GM23338 (cell line): ENCODE measurements around the gene PDE4D.

Experiments used
- CREB1 ChIP-seq: fragments of 250-450 bp; sonication (Bioruptor Pico); IDR thresholded peaks from 2 replicates; pipeline ENCODE4 v1.5.0; 2020; ENCODE audit warnings: low read depth, mild to moderate bottlenecking, moderate library complexity
- ETS1 ChIP-seq: IDR thresholded peaks from 2 replicates; pipeline ENCODE4 v1.6.1; 2016; ENCODE audit warnings: antibody characterized with exemption
- EZH2 ChIP-seq: fragments of 200-600 bp; sonication (generic); IDR thresholded peaks from one replicate; pipeline ENCODE4 v1.8.0; 2017; ENCODE audit warnings: antibody characterized with exemption, mild to moderate bottlenecking, low read depth; ENCODE audit not compliant: unreplicated experiment
- EZH2phosphoT487 ChIP-seq: fragments of 200-600 bp; sonication (generic); IDR thresholded peaks from one replicate; pipeline ENCODE4 v1.8.1; 2018; ENCODE audit warnings: antibody characterized with exemption; ENCODE audit not compliant: unreplicated experiment
- JUNB ChIP-seq: IDR thresholded peaks from one replicate; pipeline ENCODE4 v1.6.1; 2016; ENCODE audit warnings: antibody characterized with exemption; ENCODE audit not compliant: unreplicated experiment
- NANOG ChIP-seq: IDR thresholded peaks from 2 replicates; pipeline ENCODE4 v1.6.1; 2016; ENCODE audit warnings: antibody characterized with exemption, borderline replicate concordance
- POLR2AphosphoS5 ChIP-seq: IDR thresholded peaks from 2 replicates; pipeline ENCODE4 v1.6.1; 2016; ENCODE audit warnings: antibody characterized with exemption, low read depth
- REST ChIP-seq: IDR thresholded peaks from one replicate; pipeline ENCODE4 v1.6.1; 2018; ENCODE audit warnings: antibody characterized with exemption; ENCODE audit not compliant: unreplicated experiment
- STAT1 ChIP-seq: IDR thresholded peaks from one replicate; pipeline ENCODE4 v1.6.1; 2016; ENCODE audit warnings: antibody characterized with exemption; ENCODE audit not compliant: unreplicated experiment
- ZNF114 ChIP-seq: fragments of 250-450 bp; sonication (Bioruptor Pico); IDR thresholded peaks from 2 replicates; pipeline ENCODE4 v1.5.0; 2020; ENCODE audit warnings: mild to moderate bottlenecking, moderate library complexity
- ZNF331 ChIP-seq: fragments of 250-450 bp; sonication (Bioruptor Pico); IDR thresholded peaks from 2 replicates; pipeline ENCODE4 v1.5.0; 2020; ENCODE audit warnings: low read depth, mild to moderate bottlenecking, moderate library complexity
- TF ChIP-seq, protein P1 (sequence below), 2 experiments: fragments of 200-600 bp in 1 of 2; sonication (generic) in 1 of 2; conservative IDR thresholded peaks; 2 replicates each; pipeline versions ENCODE4 v1.5.1 to v1.6.1; 2016 to 2017; ENCODE audit warnings: antibody characterized with exemption in 2 of 2, low read depth in 2 of 2, mild to moderate bottlenecking in 2 of 2, moderate library complexity in 1 of 2
- TF ChIP-seq, protein P2 (sequence below): fragments of 250-450 bp; sonication (Bioruptor Pico); IDR thresholded peaks from 2 replicates; pipeline ENCODE4 v1.5.0; 2020; ENCODE audit warnings: mild to moderate bottlenecking, moderate library complexity

GRCh38 chr5:59093329-59093728, 800.2 kb downstream of the PDE4D start:
- TF ChIP-seq, protein P1, sequence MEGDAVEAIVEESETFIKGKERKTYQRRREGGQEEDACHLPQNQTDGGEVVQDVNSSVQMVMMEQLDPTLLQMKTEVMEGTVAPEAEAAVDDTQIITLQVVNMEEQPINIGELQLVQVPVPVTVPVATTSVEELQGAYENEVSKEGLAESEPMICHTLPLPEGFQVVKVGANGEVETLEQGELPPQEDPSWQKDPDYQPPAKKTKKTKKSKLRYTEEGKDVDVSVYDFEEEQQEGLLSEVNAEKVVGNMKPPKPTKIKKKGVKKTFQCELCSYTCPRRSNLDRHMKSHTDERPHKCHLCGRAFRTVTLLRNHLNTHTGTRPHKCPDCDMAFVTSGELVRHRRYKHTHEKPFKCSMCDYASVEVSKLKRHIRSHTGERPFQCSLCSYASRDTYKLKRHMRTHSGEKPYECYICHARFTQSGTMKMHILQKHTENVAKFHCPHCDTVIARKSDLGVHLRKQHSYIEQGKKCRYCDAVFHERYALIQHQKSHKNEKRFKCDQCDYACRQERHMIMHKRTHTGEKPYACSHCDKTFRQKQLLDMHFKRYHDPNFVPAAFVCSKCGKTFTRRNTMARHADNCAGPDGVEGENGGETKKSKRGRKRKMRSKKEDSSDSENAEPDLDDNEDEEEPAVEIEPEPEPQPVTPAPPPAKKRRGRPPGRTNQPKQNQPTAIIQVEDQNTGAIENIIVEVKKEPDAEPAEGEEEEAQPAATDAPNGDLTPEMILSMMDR (conservative IDR thresholded peaks at IDR 0.05; ENCODE audit: low read depth in 2 of 2), result no peak
- TF ChIP-seq STAT1, result no peak
- TF ChIP-seq POLR2AphosphoS5, result no peak
- TF ChIP-seq CREB1, result no peak
- no peak for TF ChIP-seq EZH2
- TF ChIP-seq ZNF114 (CRISPR knock-in tag), result no peak
- TF ChIP-seq REST, result no peak
- TF ChIP-seq EZH2phosphoT487, result no peak
- no peak for TF ChIP-seq ETS1
- TF ChIP-seq ZNF331 (CRISPR knock-in tag), result no peak
- no peak for TF ChIP-seq JUNB
- TF ChIP-seq NANOG, result no peak
- TF ChIP-seq, protein P2, sequence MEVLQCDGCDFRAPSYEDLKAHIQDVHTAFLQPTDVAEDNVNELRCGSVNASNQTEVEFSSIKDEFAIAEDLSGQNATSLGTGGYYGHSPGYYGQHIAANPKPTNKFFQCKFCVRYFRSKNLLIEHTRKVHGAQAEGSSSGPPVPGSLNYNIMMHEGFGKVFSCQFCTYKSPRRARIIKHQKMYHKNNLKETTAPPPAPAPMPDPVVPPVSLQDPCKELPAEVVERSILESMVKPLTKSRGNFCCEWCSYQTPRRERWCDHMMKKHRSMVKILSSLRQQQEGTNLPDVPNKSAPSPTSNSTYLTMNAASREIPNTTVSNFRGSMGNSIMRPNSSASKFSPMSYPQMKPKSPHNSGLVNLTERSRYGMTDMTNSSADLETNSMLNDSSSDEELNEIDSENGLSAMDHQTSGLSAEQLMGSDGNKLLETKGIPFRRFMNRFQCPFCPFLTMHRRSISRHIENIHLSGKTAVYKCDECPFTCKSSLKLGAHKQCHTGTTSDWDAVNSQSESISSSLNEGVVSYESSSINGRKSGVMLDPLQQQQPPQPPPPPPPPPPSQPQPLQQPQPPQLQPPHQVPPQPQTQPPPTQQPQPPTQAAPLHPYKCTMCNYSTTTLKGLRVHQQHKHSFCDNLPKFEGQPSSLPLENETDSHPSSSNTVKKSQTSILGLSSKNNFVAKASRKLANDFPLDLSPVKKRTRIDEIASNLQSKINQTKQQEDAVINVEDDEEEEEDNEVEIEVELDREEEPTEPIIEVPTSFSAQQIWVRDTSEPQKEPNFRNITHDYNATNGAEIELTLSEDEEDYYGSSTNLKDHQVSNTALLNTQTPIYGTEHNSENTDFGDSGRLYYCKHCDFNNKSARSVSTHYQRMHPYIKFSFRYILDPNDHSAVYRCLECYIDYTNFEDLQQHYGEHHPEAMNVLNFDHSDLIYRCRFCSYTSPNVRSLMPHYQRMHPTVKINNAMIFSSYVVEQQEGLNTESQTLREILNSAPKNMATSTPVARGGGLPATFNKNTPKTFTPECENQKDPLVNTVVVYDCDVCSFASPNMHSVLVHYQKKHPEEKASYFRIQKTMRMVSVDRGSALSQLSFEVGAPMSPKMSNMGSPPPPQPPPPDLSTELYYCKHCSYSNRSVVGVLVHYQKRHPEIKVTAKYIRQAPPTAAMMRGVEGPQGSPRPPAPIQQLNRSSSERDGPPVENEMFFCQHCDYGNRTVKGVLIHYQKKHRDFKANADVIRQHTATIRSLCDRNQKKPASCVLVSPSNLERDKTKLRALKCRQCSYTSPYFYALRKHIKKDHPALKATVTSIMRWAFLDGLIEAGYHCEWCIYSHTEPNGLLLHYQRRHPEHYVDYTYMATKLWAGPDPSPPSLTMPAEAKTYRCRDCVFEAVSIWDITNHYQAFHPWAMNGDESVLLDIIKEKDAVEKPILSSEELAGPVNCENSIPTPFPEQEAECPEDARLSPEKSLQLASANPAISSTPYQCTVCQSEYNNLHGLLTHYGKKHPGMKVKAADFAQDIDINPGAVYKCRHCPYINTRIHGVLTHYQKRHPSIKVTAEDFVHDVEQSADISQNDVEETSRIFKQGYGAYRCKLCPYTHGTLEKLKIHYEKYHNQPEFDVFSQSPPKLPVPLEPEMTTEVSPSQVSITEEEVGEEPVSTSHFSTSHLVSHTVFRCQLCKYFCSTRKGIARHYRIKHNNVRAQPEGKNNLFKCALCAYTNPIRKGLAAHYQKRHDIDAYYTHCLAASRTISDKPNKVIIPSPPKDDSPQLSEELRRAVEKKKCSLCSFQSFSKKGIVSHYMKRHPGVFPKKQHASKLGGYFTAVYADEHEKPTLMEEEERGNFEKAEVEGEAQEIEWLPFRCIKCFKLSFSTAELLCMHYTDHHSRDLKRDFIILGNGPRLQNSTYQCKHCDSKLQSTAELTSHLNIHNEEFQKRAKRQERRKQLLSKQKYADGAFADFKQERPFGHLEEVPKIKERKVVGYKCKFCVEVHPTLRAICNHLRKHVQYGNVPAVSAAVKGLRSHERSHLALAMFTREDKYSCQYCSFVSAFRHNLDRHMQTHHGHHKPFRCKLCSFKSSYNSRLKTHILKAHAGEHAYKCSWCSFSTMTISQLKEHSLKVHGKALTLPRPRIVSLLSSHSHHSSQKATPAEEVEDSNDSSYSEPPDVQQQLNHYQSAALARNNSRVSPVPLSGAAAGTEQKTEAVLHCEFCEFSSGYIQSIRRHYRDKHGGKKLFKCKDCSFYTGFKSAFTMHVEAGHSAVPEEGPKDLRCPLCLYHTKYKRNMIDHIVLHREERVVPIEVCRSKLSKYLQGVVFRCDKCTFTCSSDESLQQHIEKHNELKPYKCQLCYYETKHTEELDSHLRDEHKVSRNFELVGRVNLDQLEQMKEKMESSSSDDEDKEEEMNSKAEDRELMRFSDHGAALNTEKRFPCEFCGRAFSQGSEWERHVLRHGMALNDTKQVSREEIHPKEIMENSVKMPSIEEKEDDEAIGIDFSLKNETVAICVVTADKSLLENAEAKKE (CRISPR knock-in tag), result no peak
